NCI-H345 (cell line): Measurements from ENCODE around the gene HNRNPU.
A peak's percentile ranks its signal among the peaks of the same experiment; 100 is the strongest.
"Not testable (repeated sequence)": the region's sequence is repeated elsewhere in the genome, so short reads cannot be mapped to it uniquely, and the experiment has no call there.

ENCODE experiments used
- DNase-seq: peaks from one replicate; lab custom pipeline; 2025; lab: John Stamatoyannopoulos, UW

The HNRNPU gene

GRCh38 chr1:244840219-244840794 lies 24.0 kb downstream of the HNRNPU start:
- no peak for DNase-seq

GRCh38 chr1:244839656-244840055 lies 24.7 kb downstream of the HNRNPU start:
- no peak for DNase-seq

GRCh38 chr1:244837597-244838258 lies 26.6 kb downstream of the HNRNPU start:
- no peak for DNase-seq

- no peak for DNase-seq
Observed at GRCh38 chr1:244836584-244836983, 27.8 kb downstream of the HNRNPU start.

GRCh38 chr1:244836135-244836521 lies 28.2 kb downstream of the HNRNPU start:
- peak; percentile 46 for DNase-seq

GRCh38 chr1:244835276-244836134 lies 28.8 kb downstream of the HNRNPU start, which contains the start of gene COX20:
Gene COX20, plus strand, starts transcription at chr1:244835658. Its CDS starts 57 bp downstream, at chr1:244835715.
- peak; percentile 92 for DNase-seq

GRCh38 chr1:244834543-244835275 lies 29.6 kb downstream of the HNRNPU start:
- peak; percentile 94 for DNase-seq

GRCh38 chr1:244833734-244834542 lies 30.4 kb downstream of the HNRNPU start:
- DNase-seq = peak; percentile 70

GRCh38 chr1:244833260-244833659 lies 31.1 kb downstream of the HNRNPU start:
- not testable (repeated sequence) for DNase-seq

GRCh38 chr1:244830639-244831038 lies 33.7 kb downstream of the HNRNPU start:
- DNase-seq = no peak

- DNase-seq = no peak
Observed at GRCh38 chr1:244826712-244827111, 37.6 kb downstream of the HNRNPU start.

GRCh38 chr1:244822878-244823277 lies 41.5 kb downstream of the HNRNPU start:
- DNase-seq = no peak

- no peak for DNase-seq
Observed at GRCh38 chr1:244821134-244821533, 43.2 kb downstream of the HNRNPU start.

GRCh38 chr1:244820131-244820530 lies 44.2 kb downstream of the HNRNPU start:
- DNase-seq = no peak

- DNase-seq = no peak
Observed at GRCh38 chr1:244817415-244817894, 46.9 kb downstream of the HNRNPU start.

- no peak for DNase-seq
Observed at GRCh38 chr1:244815600-244816099, 48.7 kb downstream of the HNRNPU start.

GRCh38 chr1:244813327-244813726 lies 51.0 kb downstream of the HNRNPU start:
- DNase-seq = no peak

GRCh38 chr1:244810221-244810620 lies 54.1 kb downstream of the HNRNPU start:
- DNase-seq = no peak

GRCh38 chr1:244807138-244807537 lies 57.2 kb downstream of the HNRNPU start:
- DNase-seq = no peak

- DNase-seq = no peak
Observed at GRCh38 chr1:244804841-244805240, 59.5 kb downstream of the HNRNPU start.
